Endothelial cell of umbilical vein (primary cell): ENCODE measurements around the gene LAMB4. TPM values are rescaled to one million over a fixed set of nuclear protein-coding genes. Genes with fewer than 3 reads are reported as not detected.

ENCODE experiments used
- BruUV-seq: library from RNA; stranded (reverse); fragments of 400-500 nt; replicated peaks from 2 replicates; lab custom pipeline; 2021; lab: Mats Ljungman, UMichigan
- CTCF ChIA-PET: fragments of 300-600, 350-600 bp; sonication (Branson Sonifier 250); formaldehyde crosslinking; loops from one replicate; lab custom pipeline; 2021; ENCODE audit warnings: antibody characterized with exemption, inconsistent platforms; lab: Charles Lee
- POLR2A ChIA-PET: fragments of 300-600, 350-600 bp; sonication (Branson Sonifier 250); formaldehyde crosslinking; loops from one replicate; lab custom pipeline; 2021; ENCODE audit warnings: antibody characterized with exemption, inconsistent platforms; lab: Charles Lee
- DNase-seq: peaks from one replicate; pipeline ENCODE4 v3.0.0-alpha.2; 2011; ENCODE audit warnings: low read depth, low spot score
- FAIRE-seq: peaks from 2 replicates; lab custom pipeline; 2011; peaks lifted over from hg19 to GRCh38; lab: Jason Lieb, UNC
- H2AFZ ChIP-seq: 2 replicates; pipeline ENCODE4 v1.6.0; 2012; ENCODE audit warnings: low read depth, low read length, control low read depth, inconsistent platforms
- H3K27ac ChIP-seq: 2 replicates; pipeline ENCODE4 v1.5.1; 2011; ENCODE audit warnings: low read depth, mild to moderate bottlenecking, control low read depth, low read length, moderate library complexity; ENCODE audit not compliant: insufficient read depth
- H3K27me3 ChIP-seq, 2 experiments: 2 replicates each; pipeline versions ENCODE4 v1.6.0 to v1.6.1; 2011; ENCODE audit warnings: low read length in 2 of 2, mixed read lengths in 1 of 2; ENCODE audit not compliant: control insufficient read depth in 2 of 2, insufficient read depth in 2 of 2
- H3K36me3 ChIP-seq, 2 experiments: 2 replicates in 1 of 2; 3 replicates in 1 of 2; pipeline ENCODE4 v1.5.1; 2011; ENCODE audit warnings: low read length in 2 of 2, mild to moderate bottlenecking in 1 of 2, moderate library complexity in 1 of 2; ENCODE audit not compliant: control insufficient read depth in 2 of 2, insufficient read depth in 2 of 2; ENCODE audit errors: extremely low read depth in 1 of 2
- H3K4me1 ChIP-seq: 3 replicates; pipeline ENCODE4 v1.5.1; 2011; ENCODE audit warnings: mild to moderate bottlenecking, low read length; ENCODE audit not compliant: control insufficient read depth, insufficient read depth; ENCODE audit errors: extremely low read depth
- H3K4me2 ChIP-seq: 2 replicates; pipeline ENCODE4 v1.6.1; 2011; ENCODE audit warnings: low read length, control low read depth, mixed read lengths; ENCODE audit not compliant: insufficient read depth
- H3K4me3 ChIP-seq, 3 experiments: fragments of 200-600 bp in 1 of 3; sonication (generic), shearing (Covaris generic) in 1 of 3; replicated peaks in 1 of 3; 2 replicates each; pipeline ENCODE4 v1.5.1; 2011 to 2016; ENCODE audit warnings: control low read depth in 3 of 3, low read length in 3 of 3, mild to moderate bottlenecking in 2 of 3, inconsistent platforms in 1 of 3, low read depth in 1 of 3, moderate library complexity in 1 of 3; ENCODE audit not compliant: insufficient read depth in 1 of 3
- H3K79me2 ChIP-seq: 2 replicates; pipeline ENCODE4 v1.6.0; 2012; ENCODE audit warnings: low read length, inconsistent platforms; ENCODE audit not compliant: control insufficient read depth, insufficient read depth
- H3K9ac ChIP-seq: replicated peaks from 2 replicates; pipeline ENCODE3; 2011; ENCODE audit warnings: low read length, control low read depth; ENCODE audit not compliant: insufficient read depth; ENCODE audit errors: extremely low read depth
- H3K9me1 ChIP-seq: replicated peaks from 3 replicates; pipeline ENCODE4 v1.6.0; 2011; ENCODE audit warnings: mild to moderate bottlenecking, low read length; ENCODE audit not compliant: control insufficient read depth, insufficient read depth; ENCODE audit errors: extremely low read depth
- H3K9me3 ChIP-seq: replicated peaks from 2 replicates; pipeline ENCODE4 v1.5.1; 2012; ENCODE audit warnings: low read length, inconsistent platforms; ENCODE audit not compliant: control insufficient read depth, insufficient read depth
- H4K20me1 ChIP-seq: replicated peaks from 2 replicates; pipeline ENCODE3; 2011; ENCODE audit warnings: mild to moderate bottlenecking, low read length; ENCODE audit not compliant: control insufficient read depth, insufficient read depth; ENCODE audit errors: extremely low read depth
- EZH2 ChIP-seq: IDR thresholded peaks from 2 replicates; pipeline ENCODE4 v1.6.1; 2012; ENCODE audit warnings: borderline replicate concordance, low read depth, mild to moderate bottlenecking, moderate library complexity, low read length, inconsistent platforms; ENCODE audit not compliant: severe bottlenecking
- FOS ChIP-seq: IDR thresholded peaks from 2 replicates; pipeline ENCODE4 v1.6.1; 2011; ENCODE audit warnings: mild to moderate bottlenecking, low read length, moderate library complexity, borderline replicate concordance; ENCODE audit not compliant: insufficient read depth
- GATA2 ChIP-seq: IDR thresholded peaks from 2 replicates; pipeline ENCODE4 v1.7.0; 2011; ENCODE audit warnings: low read depth, mild to moderate bottlenecking, moderate library complexity, mixed read lengths, low read length; ENCODE audit not compliant: insufficient read length, insufficient read depth
- JUN ChIP-seq: IDR thresholded peaks from 2 replicates; pipeline ENCODE4 v1.6.1; 2011; ENCODE audit warnings: borderline replicate concordance, low read depth; ENCODE audit not compliant: insufficient read length, insufficient read depth
- MYC ChIP-seq: IDR thresholded peaks from one replicate; pipeline ENCODE4 v1.6.1; 2011; ENCODE audit warnings: mild to moderate bottlenecking, low read depth, low read length
- POLR2A ChIP-seq: IDR thresholded peaks from 2 replicates; pipeline ENCODE4 v1.6.1; 2012; ENCODE audit warnings: low read depth, mild to moderate bottlenecking, control low read depth, low read length
- POLR2AphosphoS5 ChIP-seq: IDR thresholded peaks from 2 replicates; pipeline ENCODE4 v1.6.1; 2012; ENCODE audit warnings: low read depth, mild to moderate bottlenecking, control low read depth, low read length, moderate library complexity; ENCODE audit not compliant: insufficient read depth
- dilution Hi-C: fragments of 300-500 bp; cut with MboI; formaldehyde crosslinking; loops from one replicate; pipeline ENCODE4 v1.15.0; 2019; ENCODE audit warnings: low sequenced_read_pairs; ENCODE audit not compliant: extremely low pct_ligation_motif_present
- intact Hi-C: fragments of 100-400 bp; cut with micrococcal nuclease; formaldehyde crosslinking; loops from one replicate; pipeline ENCODE4 v1.10.0; 2022
- polyA plus RNA-seq, 4 experiments: library from polyadenylated mRNA; depleted of rRNA in 3 of 4; stranded (reverse) in 3 of 4; unstranded in 1 of 4; fragments of >200 nt; gene quantifications; 2 replicates each; pipeline versions ENCODE4 v1.2.1 to v1.2.3, GENCODE V29; 2011 to 2012; ENCODE audit warnings: missing spikeins in 1 of 4
- total RNA-seq: library from RNA; stranded (reverse); gene quantifications from 2 replicates; pipeline ENCODE4 v1.2.3, GENCODE V29; 2021
- TF ChIP-seq, protein P1 (sequence below): IDR thresholded peaks from 2 replicates; pipeline ENCODE4 v1.6.1; 2011; ENCODE audit not compliant: insufficient read depth, insufficient read length
- TF ChIP-seq, protein P2 (sequence below), 2 donors: IDR thresholded peaks; 1 replicate in 1 of 2; 2 replicates in 1 of 2; pipeline ENCODE4 v1.5.1; 2011; ENCODE audit warnings: low read length in 2 of 2, mild to moderate bottlenecking in 2 of 2, moderate library complexity in 2 of 2, control low read depth in 1 of 2, inconsistent platforms in 1 of 2, low read depth in 1 of 2; ENCODE audit not compliant: insufficient read depth in 1 of 2; ENCODE audit errors: extremely low read depth in 1 of 2

The LAMB4 gene
- total and polyA plus RNA-seq, 2 donors (not counting 3 experiments of a cell fraction or from before 2014, with no cell fraction given): 0.15 to 0.20 TPM

DNA sequence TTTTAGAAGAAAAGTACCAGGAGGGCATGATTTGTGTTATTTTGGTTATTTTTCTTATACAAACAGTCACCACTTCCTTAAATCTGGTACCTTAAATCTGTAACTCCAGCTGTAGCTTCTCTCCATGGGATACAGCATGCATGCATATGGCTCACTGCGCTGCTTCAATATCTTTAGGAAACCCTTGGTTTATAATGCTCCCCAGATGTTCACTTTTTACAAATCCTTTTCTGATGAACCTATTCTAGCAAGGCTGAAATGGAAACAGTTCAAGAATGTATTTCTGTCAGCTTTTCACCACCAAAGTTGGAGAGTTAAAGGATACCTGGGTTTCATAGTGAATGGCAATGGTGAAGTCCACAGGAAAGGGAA is 50.9 kb downstream of the LAMB4 start:
- no peaks in the 10 kb centered on the region for H4K20me1 ChIP-seq
- FAIRE-seq (no peak), DNase-seq (no peak)
- H3K4me1 ChIP-seq: peaks cover 35% of the 10 kb centered on the region
- H3K4me3 ChIP-seq: no peak overlapping the region
- peak overlapping the region; percentile 89 for H2AFZ ChIP-seq
- TSS peak; percentile 93 for BruUV-seq
- no peaks in the 10 kb centered on the region for H3K27me3 ChIP-seq
- POLR2A ChIA-PET: interaction anchor here (1.0 to 1.4 kb wide), 2 partner anchors 16 to 64 kb away, joined by 4 to 5 read pairs; no protein-coding TSS in a partner anchor
- no peaks in the 10 kb centered on the region for H3K9me3 ChIP-seq
- no peaks in the 10 kb centered on the region for H3K36me3 ChIP-seq
- dilution Hi-C loops: no loop called here
- peak overlapping the region; percentile 55 for H3K9ac ChIP-seq
- peak overlapping the region; percentile 71 for H3K4me2 ChIP-seq
- no peaks in the 10 kb centered on the region for H3K79me2 ChIP-seq
- intact Hi-C loops: loop anchor here (1.0 kb wide), 1 partner anchor 16 kb away; no protein-coding TSS in a partner anchor
- H3K27ac ChIP-seq: peak overlapping the region; percentile 92
- no peaks in the 10 kb centered on the region for H3K9me1 ChIP-seq
- CTCF ChIA-PET: interaction anchor here (0.8 to 1.7 kb wide), 9 partner anchors 16 to 75 kb away, joined by 3 to 12 read pairs (median 3); no protein-coding TSS in a partner anchor
- TF ChIP-seq, protein P1, sequence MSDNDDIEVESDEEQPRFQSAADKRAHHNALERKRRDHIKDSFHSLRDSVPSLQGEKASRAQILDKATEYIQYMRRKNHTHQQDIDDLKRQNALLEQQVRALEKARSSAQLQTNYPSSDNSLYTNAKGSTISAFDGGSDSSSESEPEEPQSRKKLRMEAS: no peak
- TF ChIP-seq, protein P2, sequence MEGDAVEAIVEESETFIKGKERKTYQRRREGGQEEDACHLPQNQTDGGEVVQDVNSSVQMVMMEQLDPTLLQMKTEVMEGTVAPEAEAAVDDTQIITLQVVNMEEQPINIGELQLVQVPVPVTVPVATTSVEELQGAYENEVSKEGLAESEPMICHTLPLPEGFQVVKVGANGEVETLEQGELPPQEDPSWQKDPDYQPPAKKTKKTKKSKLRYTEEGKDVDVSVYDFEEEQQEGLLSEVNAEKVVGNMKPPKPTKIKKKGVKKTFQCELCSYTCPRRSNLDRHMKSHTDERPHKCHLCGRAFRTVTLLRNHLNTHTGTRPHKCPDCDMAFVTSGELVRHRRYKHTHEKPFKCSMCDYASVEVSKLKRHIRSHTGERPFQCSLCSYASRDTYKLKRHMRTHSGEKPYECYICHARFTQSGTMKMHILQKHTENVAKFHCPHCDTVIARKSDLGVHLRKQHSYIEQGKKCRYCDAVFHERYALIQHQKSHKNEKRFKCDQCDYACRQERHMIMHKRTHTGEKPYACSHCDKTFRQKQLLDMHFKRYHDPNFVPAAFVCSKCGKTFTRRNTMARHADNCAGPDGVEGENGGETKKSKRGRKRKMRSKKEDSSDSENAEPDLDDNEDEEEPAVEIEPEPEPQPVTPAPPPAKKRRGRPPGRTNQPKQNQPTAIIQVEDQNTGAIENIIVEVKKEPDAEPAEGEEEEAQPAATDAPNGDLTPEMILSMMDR (IDR thresholded peaks at IDR 0.05; ENCODE audit: extremely low read depth in 1 of 2, insufficient read depth in 1 of 2, low read depth in 1 of 2, low read length in 2 of 2): no peak
- TF ChIP-seq POLR2AphosphoS5 (no peak), GATA2 (no peak), EZH2 (no peak), JUN (no peak), FOS (no peak), MYC (no peak), POLR2A (no peak)
